ENCODE data around the gene NDUFA3.

DNA sequence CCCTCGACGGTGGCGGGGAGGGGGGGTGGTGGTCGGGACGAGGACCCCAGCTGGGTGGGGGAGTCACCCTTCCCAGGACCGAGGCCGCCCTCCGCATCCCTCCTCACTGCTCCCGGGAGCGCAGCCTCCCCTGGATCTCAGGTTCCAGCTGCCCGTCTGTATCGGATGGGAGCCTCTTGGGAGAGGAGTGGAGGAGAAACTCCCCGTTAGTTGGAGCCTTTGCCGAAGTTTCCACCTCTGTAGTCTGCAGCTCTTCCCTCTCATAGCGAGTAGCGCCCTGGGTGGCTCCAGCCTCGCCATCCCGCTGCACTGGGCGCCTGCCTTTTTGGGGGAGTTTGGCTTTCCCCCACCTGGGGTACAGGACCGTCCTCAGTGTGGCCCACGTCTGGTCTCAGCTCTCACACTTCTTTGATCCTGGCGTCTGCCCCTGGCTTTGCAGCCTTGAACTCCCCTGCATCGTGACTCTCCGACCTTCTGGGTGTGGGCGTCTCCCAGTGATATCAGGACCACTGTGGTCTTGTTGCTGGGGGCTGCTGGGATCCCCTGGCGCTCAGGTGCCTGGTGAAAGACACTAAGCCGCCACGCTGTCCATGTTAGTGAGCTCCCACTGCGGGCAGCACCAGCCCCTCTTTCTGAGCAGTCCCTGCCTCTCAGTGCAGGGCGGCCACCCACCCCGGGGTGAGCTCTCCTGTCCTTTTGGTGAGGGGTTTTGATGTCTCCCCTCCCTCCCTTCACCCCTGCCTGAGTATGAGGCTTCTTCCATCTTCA, 36.0 kb downstream of the NDUFA3 start:
- TF ChIP-seq CTCF (IDR thresholded peaks at IDR 0.05; ENCODE audit: low read length) (no peak), EZH2phosphoT487 (IDR thresholded peaks at IDR 0.05; ENCODE audit: low read length) (no peak)

Data from MM.1S (cell line).